Liver (tissue), 3 donors: ENCODE results near the gene CREB3L1.

Experiments
- EGR1 ChIP-seq, 2 donors: IDR thresholded peaks; 2 replicates each; pipeline ENCODE4 v1.6.1; 2016 to 2018; ENCODE audit warnings: antibody characterized with exemption in 2 of 2, low read depth in 2 of 2
- FOXA1 ChIP-seq: IDR thresholded peaks from 2 replicates; pipeline ENCODE4 v1.6.1; 2016; ENCODE audit warnings: antibody characterized with exemption
- GABPA ChIP-seq, 2 donors: IDR thresholded peaks in 1 of 2; conservative IDR thresholded peaks in 1 of 2; 2 replicates each; pipeline ENCODE4 v1.6.1; 2016; ENCODE audit warnings: antibody characterized with exemption in 2 of 2, mild to moderate bottlenecking in 1 of 2, moderate library complexity in 1 of 2
- HNF4A ChIP-seq, 2 donors: conservative IDR thresholded peaks; 2 replicates each; pipeline ENCODE4 v1.6.1; 2016; ENCODE audit warnings: antibody characterized with exemption in 2 of 2, mild to moderate bottlenecking in 2 of 2
- JUND ChIP-seq, 2 donors: IDR thresholded peaks; 2 replicates each; pipeline ENCODE4 v1.6.1; 2016; ENCODE audit warnings: antibody characterized with exemption in 2 of 2
- RAD21 ChIP-seq, 2 donors: IDR thresholded peaks; 2 replicates each; pipeline ENCODE4 v1.6.1; 2016; ENCODE audit warnings: antibody characterized with exemption in 2 of 2, mild to moderate bottlenecking in 2 of 2
- SP1 ChIP-seq: IDR thresholded peaks from 2 replicates; pipeline ENCODE4 v1.6.1; 2018; ENCODE audit warnings: antibody characterized with exemption, mild to moderate bottlenecking
- TAF1 ChIP-seq: conservative IDR thresholded peaks from 2 replicates; pipeline ENCODE4 v1.6.1; 2016; ENCODE audit warnings: antibody characterized with exemption, mild to moderate bottlenecking
- YY1 ChIP-seq: IDR thresholded peaks from 2 replicates; pipeline ENCODE4 v1.6.1; 2016; ENCODE audit warnings: antibody characterized with exemption, mild to moderate bottlenecking
- TF ChIP-seq, protein P1 (sequence below): fragments of 150-350 bp; IDR thresholded peaks from 2 replicates; pipeline ENCODE4 v1.5.1; 2017; ENCODE audit warnings: improper control_type of control experiment, low read depth, low read length; ENCODE audit not compliant: missing input control
- TF ChIP-seq, protein P2 (sequence below): IDR thresholded peaks from 2 replicates; pipeline ENCODE4 v1.6.1; 2016; ENCODE audit warnings: antibody characterized with exemption, mild to moderate bottlenecking
- TF ChIP-seq, protein P3 (sequence below): IDR thresholded peaks from 2 replicates; pipeline ENCODE4 v1.6.1; 2016; ENCODE audit warnings: antibody characterized with exemption
- TF ChIP-seq, protein P4 (sequence below): IDR thresholded peaks from 2 replicates; pipeline ENCODE4 v1.6.1; 2016; ENCODE audit warnings: antibody characterized with exemption
- donor health status: healthy.
- donor health status: healthy.

DNA sequence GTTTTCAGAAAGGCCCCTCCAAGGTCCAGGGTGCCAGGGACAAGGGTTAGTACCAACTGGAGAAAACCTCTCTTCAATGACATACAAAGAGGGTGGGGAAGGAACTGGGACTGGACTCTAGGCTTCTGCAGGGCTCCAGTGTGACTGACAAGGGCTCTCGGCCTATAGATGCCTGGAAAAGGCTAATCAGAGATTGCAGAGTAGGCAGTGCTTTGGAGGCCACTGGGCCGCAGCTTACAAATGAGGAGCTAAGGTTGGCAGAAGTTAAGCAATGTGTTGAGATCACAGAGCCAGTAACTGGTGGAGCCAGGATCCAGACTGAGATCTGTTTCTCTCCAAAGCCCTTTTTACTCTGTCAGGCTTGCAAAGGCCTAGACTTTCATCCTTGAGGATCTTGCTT is 62.4 kb downstream of the CREB3L1 start:
- TF ChIP-seq RAD21 (IDR thresholded peaks at IDR 0.05) (no peak), YY1 (no peak), SP1 (no peak), TAF1 (no peak), JUND (IDR thresholded peaks at IDR 0.05) (no peak), HNF4A (conservative IDR thresholded peaks at IDR 0.05) (no peak), GABPA (IDR thresholded peaks at IDR 0.05 in 1 of 2, conservative IDR thresholded peaks at IDR 0.05 in 1 of 2) (no peak), FOXA1 (no peak), EGR1 (IDR thresholded peaks at IDR 0.05; ENCODE audit: low read depth in 2 of 2) (no peak)
- TF ChIP-seq, protein P1, sequence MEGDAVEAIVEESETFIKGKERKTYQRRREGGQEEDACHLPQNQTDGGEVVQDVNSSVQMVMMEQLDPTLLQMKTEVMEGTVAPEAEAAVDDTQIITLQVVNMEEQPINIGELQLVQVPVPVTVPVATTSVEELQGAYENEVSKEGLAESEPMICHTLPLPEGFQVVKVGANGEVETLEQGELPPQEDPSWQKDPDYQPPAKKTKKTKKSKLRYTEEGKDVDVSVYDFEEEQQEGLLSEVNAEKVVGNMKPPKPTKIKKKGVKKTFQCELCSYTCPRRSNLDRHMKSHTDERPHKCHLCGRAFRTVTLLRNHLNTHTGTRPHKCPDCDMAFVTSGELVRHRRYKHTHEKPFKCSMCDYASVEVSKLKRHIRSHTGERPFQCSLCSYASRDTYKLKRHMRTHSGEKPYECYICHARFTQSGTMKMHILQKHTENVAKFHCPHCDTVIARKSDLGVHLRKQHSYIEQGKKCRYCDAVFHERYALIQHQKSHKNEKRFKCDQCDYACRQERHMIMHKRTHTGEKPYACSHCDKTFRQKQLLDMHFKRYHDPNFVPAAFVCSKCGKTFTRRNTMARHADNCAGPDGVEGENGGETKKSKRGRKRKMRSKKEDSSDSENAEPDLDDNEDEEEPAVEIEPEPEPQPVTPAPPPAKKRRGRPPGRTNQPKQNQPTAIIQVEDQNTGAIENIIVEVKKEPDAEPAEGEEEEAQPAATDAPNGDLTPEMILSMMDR, result no peak
- TF ChIP-seq, protein P2, sequence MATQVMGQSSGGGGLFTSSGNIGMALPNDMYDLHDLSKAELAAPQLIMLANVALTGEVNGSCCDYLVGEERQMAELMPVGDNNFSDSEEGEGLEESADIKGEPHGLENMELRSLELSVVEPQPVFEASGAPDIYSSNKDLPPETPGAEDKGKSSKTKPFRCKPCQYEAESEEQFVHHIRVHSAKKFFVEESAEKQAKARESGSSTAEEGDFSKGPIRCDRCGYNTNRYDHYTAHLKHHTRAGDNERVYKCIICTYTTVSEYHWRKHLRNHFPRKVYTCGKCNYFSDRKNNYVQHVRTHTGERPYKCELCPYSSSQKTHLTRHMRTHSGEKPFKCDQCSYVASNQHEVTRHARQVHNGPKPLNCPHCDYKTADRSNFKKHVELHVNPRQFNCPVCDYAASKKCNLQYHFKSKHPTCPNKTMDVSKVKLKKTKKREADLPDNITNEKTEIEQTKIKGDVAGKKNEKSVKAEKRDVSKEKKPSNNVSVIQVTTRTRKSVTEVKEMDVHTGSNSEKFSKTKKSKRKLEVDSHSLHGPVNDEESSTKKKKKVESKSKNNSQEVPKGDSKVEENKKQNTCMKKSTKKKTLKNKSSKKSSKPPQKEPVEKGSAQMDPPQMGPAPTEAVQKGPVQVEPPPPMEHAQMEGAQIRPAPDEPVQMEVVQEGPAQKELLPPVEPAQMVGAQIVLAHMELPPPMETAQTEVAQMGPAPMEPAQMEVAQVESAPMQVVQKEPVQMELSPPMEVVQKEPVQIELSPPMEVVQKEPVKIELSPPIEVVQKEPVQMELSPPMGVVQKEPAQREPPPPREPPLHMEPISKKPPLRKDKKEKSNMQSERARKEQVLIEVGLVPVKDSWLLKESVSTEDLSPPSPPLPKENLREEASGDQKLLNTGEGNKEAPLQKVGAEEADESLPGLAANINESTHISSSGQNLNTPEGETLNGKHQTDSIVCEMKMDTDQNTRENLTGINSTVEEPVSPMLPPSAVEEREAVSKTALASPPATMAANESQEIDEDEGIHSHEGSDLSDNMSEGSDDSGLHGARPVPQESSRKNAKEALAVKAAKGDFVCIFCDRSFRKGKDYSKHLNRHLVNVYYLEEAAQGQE, result no peak
- TF ChIP-seq, protein P3, sequence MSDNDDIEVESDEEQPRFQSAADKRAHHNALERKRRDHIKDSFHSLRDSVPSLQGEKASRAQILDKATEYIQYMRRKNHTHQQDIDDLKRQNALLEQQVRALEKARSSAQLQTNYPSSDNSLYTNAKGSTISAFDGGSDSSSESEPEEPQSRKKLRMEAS, result no peak
- TF ChIP-seq, protein P4, sequence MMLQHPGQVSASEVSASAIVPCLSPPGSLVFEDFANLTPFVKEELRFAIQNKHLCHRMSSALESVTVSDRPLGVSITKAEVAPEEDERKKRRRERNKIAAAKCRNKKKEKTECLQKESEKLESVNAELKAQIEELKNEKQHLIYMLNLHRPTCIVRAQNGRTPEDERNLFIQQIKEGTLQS, result no peak
